SHP77 (cell line): Measurements from ENCODE around the gene KHNYN.

Experiments
- DNase-seq, 2 experiments: peaks; one replicate each; lab custom pipeline; 2025; lab: John Stamatoyannopoulos, UW

The KHNYN gene

DNA sequence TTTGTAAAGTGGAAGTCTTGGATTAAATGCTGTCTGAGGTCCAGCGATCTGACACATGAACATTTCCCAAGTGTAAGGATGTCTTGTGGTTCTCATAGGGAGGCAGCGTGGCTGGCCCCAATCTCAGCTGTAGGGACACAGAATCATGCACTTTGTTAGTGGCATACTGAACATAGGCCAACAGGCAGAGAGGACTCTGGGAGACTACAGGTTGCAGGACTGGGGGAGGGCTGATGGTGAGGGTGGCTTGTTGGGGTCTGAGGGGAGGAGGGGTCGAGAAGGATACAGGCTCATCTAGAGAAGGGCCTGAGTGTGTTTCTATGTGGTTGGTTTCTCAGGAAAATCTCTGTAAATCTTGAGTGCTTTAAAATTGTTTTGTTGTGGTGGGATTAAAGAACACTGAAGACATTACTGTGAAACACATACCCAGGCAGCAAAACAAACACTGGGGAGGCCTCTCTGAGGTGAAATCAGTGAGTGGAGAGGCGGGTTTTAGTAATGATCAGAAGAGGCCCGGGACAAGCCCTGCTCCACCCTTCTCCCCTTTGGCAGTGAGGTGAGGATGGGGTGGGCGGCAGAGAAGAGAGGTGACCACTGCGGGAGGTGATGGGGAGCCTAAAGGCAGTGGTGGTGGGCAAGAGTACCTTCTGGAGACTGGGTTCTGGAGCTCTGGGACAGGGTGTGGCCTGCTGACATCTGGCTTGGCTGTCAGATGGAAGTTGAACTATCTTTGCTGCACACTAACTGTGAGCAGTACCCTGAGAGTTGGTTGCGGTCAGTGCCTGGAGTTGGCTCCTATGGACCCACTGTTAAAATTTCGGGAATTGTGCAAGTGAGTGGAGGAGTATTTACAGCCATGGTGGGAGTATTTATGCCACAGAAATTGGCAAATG is 27.7 kb upstream of the KHNYN start:
- no peak for DNase-seq

DNA sequence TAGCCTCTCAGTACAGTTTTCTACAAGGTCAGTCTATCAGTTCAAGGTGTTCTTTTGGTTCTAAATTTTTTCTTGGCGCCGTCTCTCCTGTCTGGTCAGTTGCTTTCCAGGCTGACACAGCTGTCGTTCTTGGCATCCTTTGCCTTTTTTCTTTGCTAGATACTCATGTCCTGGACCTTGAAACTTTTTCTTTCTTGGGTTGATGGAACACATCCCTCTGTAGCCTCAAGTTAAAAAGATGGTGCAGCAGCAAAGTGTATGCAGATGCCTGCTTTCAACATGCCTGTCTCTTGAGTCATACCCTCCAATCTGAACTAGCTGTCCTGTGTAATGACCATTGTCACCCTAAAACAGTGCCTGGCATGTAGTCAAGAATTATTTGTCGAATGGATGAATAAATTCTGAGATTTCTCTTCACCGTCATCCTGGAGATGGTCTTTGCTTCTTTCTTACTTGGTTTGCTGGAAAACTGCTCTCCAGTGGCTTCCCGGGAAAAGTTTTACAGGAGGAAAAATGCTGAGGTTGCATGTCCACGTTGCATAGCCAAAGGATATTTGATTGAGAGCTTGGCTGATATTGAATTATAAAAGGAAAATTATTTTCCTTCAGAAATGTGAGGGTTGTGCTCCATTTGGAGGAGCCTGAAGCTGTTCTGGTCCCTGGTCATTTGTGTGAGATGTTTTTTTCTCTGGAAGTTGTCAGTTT is 26.3 kb upstream of the KHNYN start:
- no peak for DNase-seq

- no peak for DNase-seq
Measured at GRCh38 chr14:24404814-24405213, 24.9 kb upstream of the KHNYN start.

- no peak for DNase-seq
Measured at GRCh38 chr14:24406416-24406815, 23.3 kb upstream of the KHNYN start.

DNA sequence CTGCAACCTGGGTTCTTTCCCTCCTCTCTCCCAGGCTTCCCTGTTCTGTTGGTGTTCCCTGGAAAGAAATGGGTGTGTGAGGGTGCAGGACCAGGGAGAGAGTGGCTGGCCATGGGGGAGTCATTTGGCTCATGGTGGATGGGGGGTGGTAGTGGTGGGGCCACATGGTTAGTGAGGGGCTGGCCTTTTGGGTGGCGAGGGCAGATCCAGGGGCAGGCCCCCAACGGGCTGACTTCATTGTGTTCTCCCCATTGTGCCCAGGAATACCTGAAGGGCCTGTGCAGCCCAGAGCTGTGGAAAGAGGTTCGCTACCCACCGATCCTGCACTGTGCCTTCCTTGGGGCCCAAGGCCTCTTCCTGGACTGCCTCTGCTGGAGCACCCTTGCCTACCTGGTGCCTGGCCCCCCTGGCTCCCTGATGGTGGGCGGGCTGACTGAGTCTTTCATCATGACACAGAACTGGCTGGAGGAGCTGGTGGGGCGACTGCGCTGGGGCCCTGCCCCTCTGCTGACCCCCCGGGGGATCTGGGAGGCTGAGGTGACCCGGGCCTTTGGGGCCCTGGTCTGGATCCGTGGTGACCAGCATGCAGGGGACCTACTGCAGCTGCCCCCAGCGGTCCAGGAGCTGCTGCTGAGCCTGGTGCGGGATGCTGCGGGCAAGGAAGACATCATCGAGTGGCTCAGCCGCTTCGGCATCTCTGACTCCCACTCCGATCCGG is 22.0 kb upstream of the KHNYN start:
- DNase-seq: no peak

- DNase-seq: no peak
Measured at GRCh38 chr14:24408764-24409163, 21.0 kb upstream of the KHNYN start.

- no peak for DNase-seq
Measured at GRCh38 chr14:24409192-24409591, 20.6 kb upstream of the KHNYN start.

GRCh38 chr14:24409956-24410355 is 19.8 kb upstream of the KHNYN start:
- no peak for DNase-seq

DNA sequence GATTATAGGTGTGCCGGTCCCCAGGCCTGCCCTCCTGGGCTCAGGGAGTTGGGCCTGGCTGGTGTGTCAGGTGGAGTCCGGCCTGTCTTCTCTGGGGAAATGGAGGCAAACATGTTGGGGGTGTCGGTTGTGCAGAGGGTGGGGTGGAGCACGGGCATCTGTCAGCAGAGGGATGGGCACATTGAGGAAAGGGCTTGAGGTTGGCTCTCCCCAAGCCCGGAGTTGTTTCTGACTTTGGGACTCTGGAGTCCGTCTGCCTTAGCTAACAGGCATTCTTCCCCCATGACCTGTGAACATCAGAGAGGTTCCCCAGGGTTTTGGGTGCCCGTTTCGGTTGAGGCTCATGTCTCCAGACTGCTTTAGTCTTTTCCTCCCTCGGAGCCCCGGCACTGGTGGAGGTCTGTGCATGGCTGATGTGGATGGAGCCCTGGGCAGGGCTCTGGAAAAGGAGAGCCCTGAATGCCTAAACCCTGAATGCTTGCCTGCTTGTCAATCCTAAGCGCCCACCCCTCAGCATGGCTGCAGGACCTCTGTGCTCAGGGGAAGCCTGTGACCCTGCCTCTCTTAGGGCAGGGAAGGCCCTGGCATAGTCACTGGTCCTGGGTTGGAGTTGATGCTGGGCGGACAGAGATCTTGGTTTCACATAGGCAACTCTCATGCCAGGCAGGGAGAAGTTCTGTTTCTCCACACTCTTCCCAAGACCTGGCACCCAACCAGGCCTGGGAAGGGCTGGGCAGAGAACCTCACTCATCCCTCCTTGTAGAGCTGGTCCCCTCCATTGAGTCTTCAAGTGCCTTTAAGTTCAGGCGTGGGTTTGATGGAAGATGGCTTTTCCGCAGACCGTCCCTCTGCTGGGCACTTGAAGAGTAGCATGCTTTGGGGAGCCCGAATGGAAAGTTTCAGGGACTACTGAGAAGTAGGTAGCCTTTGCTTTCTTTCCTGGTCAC is 18.0 kb upstream of the KHNYN start:
- DNase-seq: peak; percentile 21 to 51

DNA sequence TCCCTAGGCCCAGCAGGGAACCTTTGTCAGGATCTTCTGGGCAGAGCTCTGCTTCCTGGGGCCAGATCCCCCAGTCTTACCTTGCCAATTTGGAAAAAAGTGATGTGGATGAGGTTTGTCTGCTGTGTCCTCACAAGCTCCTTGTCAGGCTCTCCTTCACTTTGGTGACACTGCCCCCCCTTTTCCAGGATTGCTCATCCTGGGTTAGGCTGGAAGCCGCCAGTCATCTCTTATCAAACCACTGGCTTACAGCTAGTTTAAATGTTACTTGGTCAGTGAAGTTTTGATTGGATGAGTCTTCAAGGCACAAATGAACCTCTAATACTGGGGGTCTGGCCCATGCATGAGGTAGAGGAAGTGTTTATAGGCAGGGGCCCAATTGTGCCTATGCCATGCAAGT is 15.7 kb upstream of the KHNYN start:
- no peak for DNase-seq

GRCh38 chr14:24414732-24415420 is 14.9 kb upstream of the KHNYN start:
- no peak for DNase-seq

- DNase-seq: no peak
Measured at GRCh38 chr14:24415421-24416253, 14.1 kb upstream of the KHNYN start.

DNA sequence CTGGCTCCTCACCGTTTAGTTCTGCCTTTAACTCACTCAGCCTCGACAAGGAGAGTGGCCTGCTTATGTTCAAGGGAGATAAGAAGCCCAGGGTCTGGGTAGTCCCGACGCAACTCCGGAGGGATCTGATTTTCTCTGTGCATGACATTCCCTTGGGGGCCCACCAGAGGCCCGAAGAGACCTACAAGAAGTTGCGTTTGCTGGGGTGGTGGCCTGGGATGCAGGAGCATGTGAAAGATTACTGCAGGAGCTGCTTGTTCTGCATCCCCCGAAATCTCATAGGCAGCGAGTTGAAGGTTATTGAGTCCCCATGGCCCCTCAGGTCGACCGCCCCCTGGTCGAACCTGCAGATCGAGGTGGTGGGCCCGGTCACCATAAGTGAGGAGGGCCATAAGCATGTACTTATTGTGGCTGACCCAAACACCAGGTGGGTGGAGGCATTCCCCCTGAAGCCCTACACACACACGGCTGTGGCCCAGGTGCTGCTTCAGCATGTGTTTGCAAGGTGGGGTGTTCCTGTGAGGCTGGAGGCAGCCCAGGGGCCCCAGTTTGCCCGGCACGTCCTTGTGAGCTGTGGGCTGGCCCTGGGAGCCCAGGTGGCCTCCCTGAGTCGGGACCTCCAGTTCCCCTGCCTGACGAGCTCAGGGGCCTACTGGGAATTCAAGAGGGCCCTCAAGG is 13.4 kb upstream of the KHNYN start:
- no peak for DNase-seq

DNA sequence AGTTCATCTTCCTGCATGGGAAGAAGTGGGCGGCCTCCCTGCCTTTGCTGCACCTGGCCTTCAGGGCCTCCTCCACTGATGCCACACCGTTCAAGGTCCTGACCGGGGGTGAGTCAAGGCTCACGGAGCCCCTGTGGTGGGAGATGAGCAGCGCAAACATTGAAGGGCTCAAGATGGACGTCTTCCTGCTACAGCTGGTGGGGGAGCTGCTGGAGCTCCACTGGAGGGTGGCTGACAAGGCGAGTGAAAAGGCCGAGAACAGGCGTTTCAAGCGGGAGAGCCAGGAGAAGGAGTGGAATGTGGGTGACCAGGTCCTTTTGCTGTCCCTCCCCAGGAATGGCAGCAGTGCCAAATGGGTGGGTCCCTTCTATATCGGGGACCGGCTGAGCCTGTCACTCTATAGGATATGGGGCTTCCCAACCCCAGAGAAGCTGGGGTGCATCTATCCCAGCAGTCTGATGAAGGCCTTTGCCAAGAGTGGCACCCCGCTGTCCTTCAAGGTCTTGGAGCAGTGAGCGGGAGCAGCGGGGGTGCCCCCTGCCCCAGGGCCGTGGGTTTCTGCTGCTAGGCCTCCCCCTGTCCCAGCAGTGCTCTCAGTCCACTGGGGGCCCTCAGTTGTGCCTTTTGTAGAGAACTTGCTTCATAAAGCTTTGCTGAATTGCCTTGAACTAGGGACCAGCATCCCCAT is 12.7 kb upstream of the KHNYN start:
- DNase-seq: no peak

DNA sequence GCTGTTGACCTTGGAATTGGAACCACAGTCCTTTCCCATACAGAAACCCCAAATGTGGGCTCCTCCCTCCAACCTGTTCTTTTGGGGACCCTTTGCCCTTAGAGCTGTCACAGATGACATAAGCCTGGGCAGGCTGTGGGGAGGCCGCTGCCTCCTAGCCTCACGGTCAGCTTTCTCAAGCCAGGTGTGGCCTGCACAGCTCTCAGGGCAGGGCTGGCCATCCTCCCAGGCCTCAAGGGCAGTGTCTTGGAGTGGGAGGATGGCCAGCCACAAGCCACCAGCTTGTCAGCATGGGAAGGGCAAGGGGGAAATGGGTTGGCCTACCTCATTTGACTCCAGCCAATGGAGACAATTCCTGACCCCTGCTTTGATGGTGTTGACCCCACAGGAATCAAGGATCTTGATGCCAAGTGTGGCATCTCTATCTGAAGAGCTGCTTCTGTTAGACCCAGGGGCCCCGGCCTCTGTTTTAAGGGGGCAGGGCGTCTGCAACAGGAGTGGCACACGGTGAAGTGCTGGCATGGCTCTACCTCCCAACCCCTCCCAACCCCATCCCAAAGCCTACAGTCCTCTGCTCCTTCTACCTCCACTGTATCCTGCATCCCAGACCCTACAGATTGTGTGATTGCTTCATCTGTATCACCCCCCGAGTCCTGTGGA is 11.8 kb upstream of the KHNYN start:
- no peak for DNase-seq

- no peak for DNase-seq
Measured at GRCh38 chr14:24418492-24418873, 11.3 kb upstream of the KHNYN start.

DNA sequence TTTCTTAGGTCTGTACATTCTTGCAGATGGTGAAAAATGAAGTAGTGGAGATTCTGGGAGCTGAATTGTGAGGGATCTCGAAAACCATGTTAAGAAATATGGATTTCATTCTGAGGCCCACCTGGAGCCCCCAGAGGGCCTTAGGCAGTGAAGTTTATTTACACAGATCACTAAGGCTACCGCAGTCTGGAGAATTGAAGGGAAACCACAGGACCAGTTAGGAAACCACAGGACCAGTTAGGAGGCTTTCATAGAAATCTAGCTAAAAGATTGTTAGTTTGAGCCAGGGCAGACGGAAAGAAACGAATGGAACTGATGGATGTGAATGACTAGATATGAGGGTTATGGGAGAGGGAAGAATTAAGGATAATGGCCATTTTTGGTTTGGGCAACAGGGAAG is 7.5 kb upstream of the KHNYN start:
- no peak for DNase-seq
